T47D (cell line): ENCODE results near the gene GPATCH2L.

Experiments
- DNase-seq, 2 experiments: peaks; one replicate each; pipeline versions ENCODE4 v3.0.0 to v3.0.0-alpha.2; 2011 to 2012; ENCODE audit warnings: low read depth in 1 of 2, low spot score in 1 of 2
- JUND ChIP-seq: IDR thresholded peaks from 2 replicates; pipeline ENCODE4 v1.6.1; 2012; ENCODE audit warnings: low read depth
- in situ Hi-C: cut with HindIII; loops from 2 replicates; pipeline ENCODE4 v1.10.0; 2016; ENCODE audit warnings: low sequenced_read_pairs, low pct_unique_long_range_greater_than_20kb

Gene GPATCH2L

DNA sequence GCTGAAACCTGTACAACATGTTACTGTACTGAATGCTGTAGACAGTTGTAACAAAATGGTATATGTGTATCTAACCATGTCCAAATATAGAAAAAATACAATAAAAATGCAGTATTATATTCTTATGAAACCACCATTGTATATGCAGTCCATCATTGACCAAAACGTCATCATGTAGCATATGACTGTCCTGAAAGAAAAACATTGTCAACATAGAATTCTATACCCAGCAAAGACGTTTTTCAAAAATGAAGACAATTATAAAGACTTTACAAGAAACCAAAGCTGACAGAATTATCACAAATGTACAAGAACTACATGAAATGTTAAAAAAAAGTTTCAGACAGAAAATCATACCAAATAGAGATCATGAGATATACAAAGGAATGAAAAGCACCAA, 8.1 kb upstream of the GPATCH2L start:
- in situ Hi-C loops, result no loop called here
- no peak for TF ChIP-seq JUND
- no peak for DNase-seq

DNA sequence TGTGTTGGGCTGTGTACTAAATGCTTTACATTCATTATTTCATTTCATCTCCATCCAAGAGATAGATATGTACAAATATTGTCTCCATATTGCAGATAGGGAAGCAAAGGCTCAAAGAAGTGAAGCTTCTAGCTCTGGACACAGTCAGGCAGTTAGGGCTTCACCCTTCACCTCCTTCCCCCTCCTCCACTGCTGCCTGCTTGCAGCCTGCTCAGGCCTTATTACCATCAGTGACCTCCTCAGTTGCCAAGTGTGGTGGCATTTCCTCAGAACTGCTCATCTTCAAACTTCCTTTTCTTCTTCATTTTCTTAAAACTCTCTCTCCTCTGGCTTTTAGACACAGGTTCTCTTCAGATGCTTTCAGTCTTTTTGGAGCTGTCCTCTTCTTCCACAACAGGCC, 4.7 kb upstream of the GPATCH2L start:
- in situ Hi-C loops, result no loop called here
- TF ChIP-seq JUND, result no peak
- no peak for DNase-seq

DNA sequence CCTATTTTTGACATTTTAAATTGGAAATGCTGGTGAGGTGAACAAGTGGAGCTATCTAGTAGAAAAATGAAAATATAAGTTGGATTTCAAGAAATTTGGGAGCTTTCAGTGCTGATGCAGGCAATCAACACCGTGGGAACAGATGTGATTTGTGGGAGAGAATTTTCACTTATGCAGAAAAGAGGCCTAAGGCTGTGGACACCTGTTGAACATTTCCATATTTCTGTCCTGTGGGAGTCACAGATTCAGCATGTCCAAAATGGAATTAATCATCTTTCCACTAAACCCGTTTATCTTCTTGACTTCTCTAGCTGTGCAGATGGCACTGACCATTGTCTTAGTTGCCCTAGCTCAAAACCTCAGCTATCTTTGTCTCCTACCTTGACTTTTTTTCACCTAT, 2.5 kb upstream of the GPATCH2L start:
- TF ChIP-seq JUND, result no peak
- no peak for DNase-seq
- in situ Hi-C loops, result no loop called here

- in situ Hi-C loops, result no loop called here
- peak; percentile 71 to 79 for DNase-seq
- TF ChIP-seq JUND, result no peak
Observed at GRCh38 chr14:76152333-76152681, 585 bp downstream of the GPATCH2L start.

GRCh38 chr14:76153919-76154318, 2.2 kb downstream of the GPATCH2L start:
- DNase-seq, result no peak
- in situ Hi-C loops, result no loop called here
- no peak for TF ChIP-seq JUND

GRCh38 chr14:76154539-76155126, 2.9 kb downstream of the GPATCH2L start:
- no peak for DNase-seq
- in situ Hi-C loops, result no loop called here

GRCh38 chr14:76163668-76164363, 12.1 kb downstream of the GPATCH2L start:
- no peak for DNase-seq
- TF ChIP-seq JUND, result no peak
- in situ Hi-C loops, result no loop called here

More at GRCh38 chr14:76154539-76155126, 2.9 kb downstream of the GPATCH2L start:
- TF ChIP-seq JUND, result no peak

DNA sequence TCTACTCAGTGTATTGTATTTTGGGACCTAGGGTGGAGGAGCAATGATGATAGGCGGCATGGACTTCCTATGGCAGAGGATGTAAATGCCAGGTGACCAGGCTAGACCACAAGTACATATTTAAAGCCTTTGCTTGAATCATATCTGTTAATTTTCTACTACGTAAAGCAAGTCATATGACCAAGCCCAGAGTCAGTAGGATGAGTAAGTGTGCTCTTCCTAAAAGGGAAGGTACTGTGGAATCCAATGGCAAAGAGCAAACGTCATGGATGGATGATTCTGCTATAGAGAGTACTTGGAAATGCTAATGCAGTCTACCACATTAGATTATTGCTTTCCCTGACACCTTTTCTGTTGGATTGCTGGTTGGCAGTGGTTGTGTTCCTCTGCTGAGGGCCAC, 16.8 kb downstream of the GPATCH2L start:
- DNase-seq, result no peak
- in situ Hi-C loops, result no loop called here
- no peak for TF ChIP-seq JUND

DNA sequence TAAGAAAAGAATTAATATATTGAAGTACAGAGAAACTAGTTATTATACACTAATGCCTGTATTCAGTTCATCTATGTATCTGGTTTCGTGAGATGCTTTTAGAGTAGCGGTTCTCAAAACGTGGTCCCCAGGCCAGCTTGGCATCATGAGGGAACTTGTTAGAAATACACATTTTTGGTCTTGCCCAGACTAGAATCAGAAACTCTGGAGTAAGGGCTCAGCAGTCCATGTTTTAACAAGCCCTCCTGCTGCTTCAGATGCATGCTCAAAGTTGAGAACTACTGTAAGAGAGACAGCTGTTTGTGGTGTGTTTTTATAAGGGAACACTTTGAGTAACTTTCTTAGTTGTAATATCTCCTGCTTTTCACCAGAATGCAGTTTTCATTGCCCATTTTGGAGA, 18.1 kb downstream of the GPATCH2L start:
- TF ChIP-seq JUND, result no peak
- no peak for DNase-seq
- in situ Hi-C loops, result no loop called here

DNA sequence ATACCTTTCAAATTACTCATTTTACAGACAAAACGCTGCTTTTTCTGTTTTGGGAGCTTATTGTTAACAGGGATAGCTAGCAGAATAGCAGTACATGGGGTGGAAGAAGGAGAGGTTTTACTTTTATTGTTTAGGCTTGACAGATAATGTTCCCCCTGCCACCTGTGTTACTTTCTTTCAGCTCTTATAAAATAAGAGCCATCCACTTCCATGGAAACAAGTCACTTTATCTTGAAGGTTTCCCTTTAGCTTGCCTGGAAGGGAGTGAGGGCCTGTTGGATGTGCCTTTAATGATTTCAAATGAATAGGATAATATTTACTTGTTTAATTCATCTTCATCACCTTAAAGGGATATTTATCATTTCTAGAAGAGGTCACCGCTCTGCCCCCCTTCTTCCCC, 23.3 kb downstream of the GPATCH2L start:
- no peak for TF ChIP-seq JUND
- no peak for DNase-seq
- in situ Hi-C loops, result no loop called here

DNA sequence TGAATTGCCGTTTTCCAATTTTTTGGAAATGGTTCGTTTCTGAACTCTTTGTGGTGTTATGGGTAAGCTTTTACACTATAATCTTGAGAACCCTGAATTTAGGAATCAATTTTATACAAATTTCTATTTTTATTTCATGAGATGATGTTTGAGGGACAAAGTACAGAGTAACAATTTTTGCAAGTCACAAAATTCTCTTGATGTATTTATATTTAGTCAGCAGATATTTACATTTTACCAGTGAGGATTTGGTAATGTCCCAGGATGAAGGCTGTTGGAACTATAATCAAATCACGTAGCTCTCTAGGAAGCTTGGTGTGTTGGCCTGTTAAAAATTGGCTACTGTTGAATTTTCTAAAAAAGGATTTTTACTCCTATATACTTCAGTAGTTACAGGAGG, 24.2 kb downstream of the GPATCH2L start:
- DNase-seq, result no peak
- TF ChIP-seq JUND, result no peak
- in situ Hi-C loops, result no loop called here

DNA sequence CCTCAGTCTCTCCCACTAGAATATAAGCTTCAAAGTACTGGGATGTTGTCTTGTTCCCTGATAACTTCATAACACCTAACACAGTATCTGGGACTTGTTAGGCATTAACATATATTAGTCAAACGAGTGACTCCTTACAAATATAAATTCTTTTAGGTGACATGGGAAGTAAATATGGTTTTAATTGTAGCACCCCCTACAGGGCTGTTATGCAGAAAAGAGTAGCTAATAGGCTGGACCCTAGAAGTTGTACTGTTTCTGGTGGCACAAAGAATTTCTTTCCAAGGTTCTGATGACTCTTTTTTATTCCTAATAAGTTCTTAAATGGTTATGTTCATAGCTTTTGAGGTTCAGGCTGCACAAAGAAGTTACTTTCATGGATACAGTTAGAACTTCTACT, 29.8 kb downstream of the GPATCH2L start:
- in situ Hi-C loops, result no loop called here
- no peak for TF ChIP-seq JUND
- peak in 1 of 2 experiments; percentile 14 for DNase-seq

DNA sequence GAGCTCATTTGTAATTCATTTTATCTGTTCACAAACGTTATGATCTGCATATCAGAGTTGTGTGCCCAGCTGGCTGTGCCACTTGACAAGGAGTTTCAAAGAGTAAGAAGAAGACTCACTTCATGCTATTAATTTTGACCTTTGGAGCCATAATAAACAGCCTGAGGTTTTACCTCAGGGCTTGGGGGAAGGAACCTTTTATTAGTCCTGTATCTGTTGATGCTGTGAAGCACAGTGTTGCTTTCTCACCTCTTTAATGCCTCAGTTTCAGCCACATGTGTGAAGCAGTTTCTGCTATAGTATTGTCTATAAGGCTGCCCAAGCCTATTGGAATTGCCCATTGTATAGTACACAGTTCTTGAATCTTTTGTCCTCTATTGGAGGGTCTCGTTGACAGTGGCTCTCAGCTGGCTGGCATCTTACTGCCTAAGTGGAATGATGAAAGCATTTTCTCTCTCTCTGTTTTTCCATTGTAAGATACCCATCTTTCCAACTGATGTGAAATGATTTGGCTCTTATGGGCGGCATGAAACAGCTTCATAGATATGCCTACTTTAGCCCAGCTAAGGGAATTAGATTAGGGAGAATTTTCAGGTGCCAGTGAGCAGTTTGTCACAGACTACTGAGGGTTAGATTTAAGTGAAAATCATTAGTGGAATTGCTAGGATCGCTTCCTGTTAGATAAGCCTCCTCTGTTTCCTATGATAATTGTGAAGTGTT, 34.7 kb downstream of the GPATCH2L start:
- no peak for TF ChIP-seq JUND
- no peak for DNase-seq
- in situ Hi-C loops, result no loop called here

DNA sequence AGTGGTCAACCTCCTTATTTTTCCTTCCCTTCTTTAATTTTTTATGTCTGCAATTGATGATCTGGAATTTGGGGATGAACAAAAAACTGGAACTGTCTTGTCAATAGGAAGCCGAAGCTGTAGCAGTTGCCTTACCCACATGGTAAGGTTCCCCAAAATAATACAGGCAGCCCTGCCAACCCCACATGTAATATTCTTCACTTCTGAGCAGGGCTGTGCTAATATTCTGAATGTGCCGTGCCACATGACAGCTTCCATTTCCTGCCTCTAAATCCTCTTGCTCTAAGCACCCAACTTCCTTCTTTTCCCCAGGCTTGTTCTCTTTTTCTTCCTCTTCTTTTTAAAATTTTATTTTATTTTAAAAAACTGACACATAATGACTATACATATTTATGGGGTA, 39.6 kb downstream of the GPATCH2L start:
- DNase-seq, result no peak
- no peak for TF ChIP-seq JUND
- in situ Hi-C loops, result no loop called here
